ENCODE measurements around the gene NKX1-1. TPM values are rescaled to one million over a fixed set of nuclear protein-coding genes. Genes with fewer than 3 reads are reported as not detected.

NKX1-1 gene
- total and polyA plus RNA-seq, 9 of the 15 experiments (the other 6 are each of a cell fraction or from before 2014, with no cell fraction given), result not detected

DNA sequence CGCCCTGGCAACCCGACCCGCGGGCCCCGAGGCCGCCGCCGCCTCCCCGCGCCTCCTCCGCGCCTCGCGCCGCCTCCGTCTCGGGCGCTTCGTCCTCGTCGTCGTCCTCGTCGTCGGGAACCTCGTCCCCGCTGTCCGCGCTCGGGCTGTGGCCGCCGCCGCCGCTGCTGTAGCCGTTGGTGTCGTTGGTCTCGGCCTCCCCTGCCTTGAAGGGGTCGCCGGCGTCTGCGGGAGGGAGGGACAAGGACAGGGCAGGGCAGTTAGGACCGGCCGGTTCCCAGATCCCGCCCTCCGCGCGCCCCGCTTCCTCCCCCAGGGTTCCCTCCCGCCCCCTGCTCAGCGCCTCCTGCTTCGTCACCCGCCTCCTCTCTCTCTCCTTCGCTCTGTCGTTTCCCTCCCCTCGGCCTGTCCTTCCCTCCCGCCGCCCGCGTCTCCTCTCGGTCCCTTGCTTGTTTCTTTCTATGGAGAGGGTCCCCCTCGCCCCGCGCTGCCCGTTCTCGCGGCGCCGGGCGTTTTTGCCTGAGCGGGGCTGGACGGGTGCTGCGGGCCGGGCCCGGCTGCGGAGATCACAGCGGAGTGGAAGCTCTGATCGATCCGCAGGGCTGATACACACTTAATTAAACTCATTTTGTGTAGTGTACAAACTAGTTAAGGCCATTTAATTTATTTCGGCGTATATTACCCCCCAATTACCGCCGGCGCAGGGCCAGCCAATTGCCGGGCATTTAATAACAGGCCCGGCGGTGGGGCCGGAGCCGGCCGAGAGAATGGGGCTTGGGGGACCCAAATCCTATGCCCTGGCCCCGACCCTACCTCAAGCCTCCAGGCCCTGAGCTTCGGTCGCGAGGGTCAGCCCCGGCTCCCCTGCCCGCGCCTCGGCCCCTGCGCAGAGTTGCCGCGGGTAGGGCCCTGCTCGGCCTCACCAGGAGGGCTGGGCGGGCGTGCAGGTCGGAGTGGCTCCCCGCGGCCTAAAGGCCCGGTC lies 2.4 kb downstream of the NKX1-1 start:
- H3K27ac ChIP-seq (ENCODE audit: extremely low read depth, low read depth, low read length), result no peak overlapping the region
- in situ Hi-C loops (cut with MboI), result no loop called here
- 36% methylated on average over 69 of the region's 107 CpGs for WGBS (ENCODE audit: insufficient coverage, low coverage, missing lambda C conversion rate)

More for the DNA sequence above, 2.4 kb downstream of the NKX1-1 start:
- ChIA-PET POLR2A (no interaction called here), CTCF (ENCODE audit: low intra/inter-chr PET ratio) (no interaction called here)
- DNase-seq (ENCODE audit: extremely low read depth in 1 of 4, low spot score in 3 of 4) (no peak), FAIRE-seq (no peak), ATAC-seq (no peak)
- Histone ChIP-seq H3K9me3 (replicated peaks; ENCODE audit: control insufficient read depth, insufficient read depth, low read depth, low read length) (no peaks in the 10 kb centered on the region; the same call in 1 of the 2 replicates), H3K79me2 (ENCODE audit: control insufficient read depth, insufficient read depth, low read length) (no peaks in the 10 kb centered on the region), H3K9me1 (ENCODE audit: control insufficient read depth, insufficient read depth, low read length) (no peaks in the 10 kb centered on the region), H3K36me3 (ENCODE audit: control insufficient read depth, insufficient read depth, low read length) (no peaks in the 10 kb centered on the region), H2AFZ (ENCODE audit: low read depth, low read length) (no peak overlapping the region), H3K4me1 (replicated peaks in 1 of 2; ENCODE audit: control insufficient read depth in 2 of 2, insufficient read depth in 2 of 2, low read length in 2 of 2) (peaks cover 3 to 40% of the 10 kb centered on the region in 2 experiments; a peak in 3 of 5 replicates), H3K4me2 (ENCODE audit: insufficient read depth, low read length) (no peak overlapping the region), H4K20me1 (replicated peaks; ENCODE audit: control insufficient read depth, insufficient read depth, low read length) (no peaks in the 10 kb centered on the region), H3K4me3 (no peak overlapping the region), H3K27me3 (ENCODE audit: control insufficient read depth in 2 of 2, insufficient read depth in 2 of 2, low read length in 2 of 2) (peaks cover 6 to 39% of the 10 kb centered on the region in 2 experiments; a peak in 3 of 5 replicates), H3K9ac (ENCODE audit: insufficient read depth in 1 of 2, low read depth in 2 of 2, low read length in 2 of 2) (no peak overlapping the region)
- BruUV-seq (replicated peaks), result no TSS peak
- TF ChIP-seq, protein P1, sequence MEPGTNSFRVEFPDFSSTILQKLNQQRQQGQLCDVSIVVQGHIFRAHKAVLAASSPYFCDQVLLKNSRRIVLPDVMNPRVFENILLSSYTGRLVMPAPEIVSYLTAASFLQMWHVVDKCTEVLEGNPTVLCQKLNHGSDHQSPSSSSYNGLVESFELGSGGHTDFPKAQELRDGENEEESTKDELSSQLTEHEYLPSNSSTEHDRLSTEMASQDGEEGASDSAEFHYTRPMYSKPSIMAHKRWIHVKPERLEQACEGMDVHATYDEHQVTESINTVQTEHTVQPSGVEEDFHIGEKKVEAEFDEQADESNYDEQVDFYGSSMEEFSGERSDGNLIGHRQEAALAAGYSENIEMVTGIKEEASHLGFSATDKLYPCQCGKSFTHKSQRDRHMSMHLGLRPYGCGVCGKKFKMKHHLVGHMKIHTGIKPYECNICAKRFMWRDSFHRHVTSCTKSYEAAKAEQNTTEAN (CRISPR knock-in tag; IDR thresholded peaks at IDR 0.05), result no peak
- TF ChIP-seq FOXM1 (IDR thresholded peaks at IDR 0.05; ENCODE audit: low read depth), result no peak
- TF ChIP-seq FOXM1 (CRISPR knock-in tag; IDR thresholded peaks at IDR 0.05; ENCODE audit: low read depth), result no peak
- no peak for TF ChIP-seq ELF1 (tag; IDR thresholded peaks at IDR 0.05)
- TF ChIP-seq, protein P2, sequence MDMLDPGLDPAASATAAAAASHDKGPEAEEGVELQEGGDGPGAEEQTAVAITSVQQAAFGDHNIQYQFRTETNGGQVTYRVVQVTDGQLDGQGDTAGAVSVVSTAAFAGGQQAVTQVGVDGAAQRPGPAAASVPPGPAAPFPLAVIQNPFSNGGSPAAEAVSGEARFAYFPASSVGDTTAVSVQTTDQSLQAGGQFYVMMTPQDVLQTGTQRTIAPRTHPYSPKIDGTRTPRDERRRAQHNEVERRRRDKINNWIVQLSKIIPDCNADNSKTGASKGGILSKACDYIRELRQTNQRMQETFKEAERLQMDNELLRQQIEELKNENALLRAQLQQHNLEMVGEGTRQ (CRISPR knock-in tag; IDR thresholded peaks at IDR 0.05), result no peak
- intact Hi-C loops (cut with micrococcal nuclease), result no loop called here

Data from K562 (cell line).